GM12875 (cell line): ENCODE results near the gene CHCHD4.

ENCODE experiments used
- H3K4me3 ChIP-seq: one replicate; pipeline ENCODE4 v1.5.1; 2011; ENCODE audit warnings: low read depth, low read length, control low read depth
- CTCF ChIP-seq: IDR thresholded peaks from 2 replicates; pipeline ENCODE4 v1.5.1; 2011; ENCODE audit warnings: low read depth, mild to moderate bottlenecking, control low read depth, inconsistent platforms, low read length, moderate library complexity, borderline replicate concordance; ENCODE audit not compliant: insufficient read depth

The CHCHD4 gene

GRCh38 chr3:14124615-14125192 is at the start of gene CHCHD4, which contains the start of gene TMEM43:
Gene CHCHD4, minus strand, starts transcription at chr3:14124870. Its CDS starts 194 bp downstream, at chr3:14124676.
Gene TMEM43, plus strand, starts transcription at chr3:14125052. Its CDS starts 142 bp downstream, at chr3:14125194.
- peak within 1 kb of the TSS; percentile 86 for H3K4me3 ChIP-seq
- no peak for TF ChIP-seq CTCF

- TF ChIP-seq CTCF = no peak
These were observed 47.8 kb upstream of the CHCHD4 start for GRCh38 chr3:14172496-14172895.

GRCh38 chr3:14170531-14171159 is 46.0 kb upstream of the CHCHD4 start:
- no peak for TF ChIP-seq CTCF
- no peak overlapping the region for H3K4me3 ChIP-seq

More at GRCh38 chr3:14172496-14172895, 47.8 kb upstream of the CHCHD4 start:
- H3K4me3 ChIP-seq = no peak overlapping the region

GRCh38 chr3:14169871-14170270 is 45.2 kb upstream of the CHCHD4 start:
- TF ChIP-seq CTCF = no peak
- no peak overlapping the region for H3K4me3 ChIP-seq

GRCh38 chr3:14169435-14169834 is 44.8 kb upstream of the CHCHD4 start:
- H3K4me3 ChIP-seq = no peak overlapping the region
- TF ChIP-seq CTCF = no peak

GRCh38 chr3:14166877-14167603 is 42.4 kb upstream of the CHCHD4 start:
- H3K4me3 ChIP-seq = no peak overlapping the region
- TF ChIP-seq CTCF = no peak
